ENCODE data around the gene OTUD7B.
A peak's percentile ranks its signal among the peaks of the same experiment; 100 is the strongest.
"Not testable (repeated sequence)": the region's sequence is repeated elsewhere in the genome, so short reads cannot be mapped to it uniquely, and the experiment has no call there.

Gene OTUD7B

DNA sequence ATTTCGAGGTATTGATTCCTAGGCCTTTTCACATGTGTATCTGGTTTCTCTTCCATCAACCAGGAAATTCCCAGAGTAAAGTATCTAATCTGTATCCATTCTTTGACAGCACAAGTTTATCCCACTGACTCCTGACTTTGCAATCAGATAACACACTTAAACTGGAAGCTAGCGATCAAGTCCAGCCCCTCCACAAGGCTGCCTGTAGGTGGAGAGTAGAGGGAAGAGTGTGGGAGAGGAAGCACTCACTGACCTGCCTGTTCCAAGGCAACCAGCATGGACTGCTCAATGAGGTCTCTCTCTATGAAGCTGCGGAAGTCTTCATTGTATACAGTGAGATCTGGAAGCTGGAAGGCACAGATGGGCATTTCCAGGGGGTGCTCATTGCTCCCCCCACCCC lies 43.5 kb downstream of the OTUD7B start:
- TF ChIP-seq, protein P1, sequence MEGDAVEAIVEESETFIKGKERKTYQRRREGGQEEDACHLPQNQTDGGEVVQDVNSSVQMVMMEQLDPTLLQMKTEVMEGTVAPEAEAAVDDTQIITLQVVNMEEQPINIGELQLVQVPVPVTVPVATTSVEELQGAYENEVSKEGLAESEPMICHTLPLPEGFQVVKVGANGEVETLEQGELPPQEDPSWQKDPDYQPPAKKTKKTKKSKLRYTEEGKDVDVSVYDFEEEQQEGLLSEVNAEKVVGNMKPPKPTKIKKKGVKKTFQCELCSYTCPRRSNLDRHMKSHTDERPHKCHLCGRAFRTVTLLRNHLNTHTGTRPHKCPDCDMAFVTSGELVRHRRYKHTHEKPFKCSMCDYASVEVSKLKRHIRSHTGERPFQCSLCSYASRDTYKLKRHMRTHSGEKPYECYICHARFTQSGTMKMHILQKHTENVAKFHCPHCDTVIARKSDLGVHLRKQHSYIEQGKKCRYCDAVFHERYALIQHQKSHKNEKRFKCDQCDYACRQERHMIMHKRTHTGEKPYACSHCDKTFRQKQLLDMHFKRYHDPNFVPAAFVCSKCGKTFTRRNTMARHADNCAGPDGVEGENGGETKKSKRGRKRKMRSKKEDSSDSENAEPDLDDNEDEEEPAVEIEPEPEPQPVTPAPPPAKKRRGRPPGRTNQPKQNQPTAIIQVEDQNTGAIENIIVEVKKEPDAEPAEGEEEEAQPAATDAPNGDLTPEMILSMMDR (IDR thresholded peaks at IDR 0.05; ENCODE audit: insufficient read depth, low read length, missing control alignments): no peak
- H3K4me3 ChIP-seq (ENCODE audit: low read depth, low read length): no peak overlapping the region
- no peak for DNase-seq (ENCODE audit: low read depth, low spot score)
- CTCF ChIA-PET: interaction anchor here (0.7 kb wide), 1 partner anchor 11 kb away, joined by 3 read pairs; no protein-coding TSS in a partner anchor
- POLR2A ChIA-PET: no interaction called here

DNA sequence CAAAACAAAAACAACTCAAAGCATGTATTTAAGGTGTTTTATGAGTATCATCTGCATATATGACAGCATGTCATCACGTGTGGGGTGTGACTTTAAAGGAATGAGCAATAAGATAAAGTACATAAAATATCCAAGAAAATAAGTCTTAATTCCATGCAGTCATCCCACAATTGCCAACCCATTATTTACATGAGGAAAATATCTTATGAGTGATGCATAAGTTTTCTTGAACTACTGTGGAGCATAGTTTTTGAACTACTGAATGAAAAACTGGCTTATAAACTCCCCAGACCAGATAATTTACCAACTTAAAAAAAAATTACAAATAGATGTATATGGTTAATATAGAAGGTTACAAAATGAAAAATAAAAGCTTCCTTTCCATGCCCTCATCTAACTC lies 44.1 kb downstream of the OTUD7B start:
- ChIA-PET POLR2A (no interaction called here), CTCF (no interaction called here)
- TF ChIP-seq, protein P1 (IDR thresholded peaks at IDR 0.05; ENCODE audit: insufficient read depth, low read length, missing control alignments): no peak
- H3K4me3 ChIP-seq (ENCODE audit: low read depth, low read length): no peak overlapping the region
- DNase-seq (ENCODE audit: low read depth, low spot score): no peak

DNA sequence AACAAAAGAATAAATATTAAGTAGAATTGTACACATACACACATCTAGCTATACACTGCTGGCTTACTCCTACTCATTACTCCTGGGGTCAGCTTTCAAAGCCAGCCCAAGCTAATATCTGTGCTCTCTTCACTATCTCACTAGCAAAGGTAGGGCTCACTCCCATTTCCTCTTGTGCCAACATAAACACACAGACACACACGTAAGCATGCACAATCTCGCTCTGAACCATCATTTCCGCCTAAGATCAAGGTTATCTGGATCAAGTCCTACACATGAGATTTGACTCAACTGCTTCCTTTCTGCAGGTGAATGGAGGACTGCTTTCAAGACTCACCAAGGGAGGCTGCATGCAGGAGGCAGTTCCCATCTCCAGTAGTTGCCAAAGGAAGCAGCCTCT lies 45.1 kb downstream of the OTUD7B start:
- no peak for DNase-seq (ENCODE audit: low read depth, low spot score)
- no peak overlapping the region for H3K4me3 ChIP-seq (ENCODE audit: low read depth, low read length)
- ChIA-PET POLR2A (interaction anchor here (0.9 kb wide), 1 partner anchor 99 kb away, joined by 4 read pairs; no protein-coding TSS in a partner anchor), CTCF (interaction anchor here (1.3 to 1.9 kb wide), 4 partner anchors 85 to 222 kb away, joined by 3 to 8 read pairs (median 5); no protein-coding TSS in a partner anchor)
- TF ChIP-seq, protein P1 (IDR thresholded peaks at IDR 0.05; ENCODE audit: insufficient read depth, low read length, missing control alignments): no peak

DNA sequence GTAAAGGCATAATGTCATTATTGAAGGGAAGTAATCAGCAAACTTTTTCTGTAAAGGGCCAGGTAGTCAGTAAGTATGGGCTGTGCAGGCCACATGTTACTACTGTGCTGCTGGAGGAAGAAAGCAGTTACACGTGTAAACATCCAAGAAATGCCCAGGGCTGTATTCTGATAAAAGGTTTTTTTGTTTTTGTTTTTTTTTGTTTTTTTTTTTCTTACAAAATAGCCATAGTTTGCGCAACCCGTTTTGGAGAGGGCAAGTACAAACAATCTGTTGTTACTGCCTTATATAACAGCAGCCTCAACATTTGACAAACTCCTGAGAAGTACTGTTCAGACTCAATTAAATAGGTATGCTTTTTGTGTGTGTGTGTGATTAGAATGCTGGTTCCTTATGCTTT lies 47.2 kb downstream of the OTUD7B start:
- H3K4me3 ChIP-seq (ENCODE audit: low read depth, low read length): no peak overlapping the region
- POLR2A ChIA-PET: no interaction called here
- TF ChIP-seq, protein P1 (IDR thresholded peaks at IDR 0.05; ENCODE audit: insufficient read depth, low read length, missing control alignments): no peak
- DNase-seq (ENCODE audit: low read depth, low spot score): no peak
- CTCF ChIA-PET: interaction anchor here (0.9 to 3.2 kb wide), 14 partner anchors 9 to 224 kb away, joined by 3 to 53 read pairs (median 5); no protein-coding TSS in a partner anchor

DNA sequence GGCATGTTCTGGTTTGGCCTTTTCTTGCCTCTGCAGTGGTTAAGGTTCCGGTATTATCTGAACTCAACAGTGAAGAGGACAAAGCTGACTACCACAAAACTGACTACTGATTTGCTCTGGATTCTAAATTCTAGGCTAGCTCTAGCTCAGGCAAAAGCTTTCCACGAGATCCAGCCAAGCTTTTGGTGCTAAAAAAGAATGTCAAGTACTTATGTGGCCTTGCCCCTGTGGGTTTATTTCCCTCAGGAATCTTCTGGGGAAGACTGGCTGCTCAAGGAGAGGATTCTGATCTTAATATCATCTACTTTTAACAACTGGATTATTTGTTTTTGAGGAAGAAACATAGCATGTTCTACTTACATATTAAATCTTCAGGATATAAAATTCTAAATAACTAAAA lies 47.8 kb downstream of the OTUD7B start:
- ChIA-PET CTCF (interaction anchor here (0.6 to 3.2 kb wide), 47 partner anchors 9 to 258 kb away, joined by 3 to 55 read pairs (median 7); partner anchors contain the start of gene MTMR11), POLR2A (interaction anchor here (0.6 kb wide), 1 partner anchor 86 kb away, joined by 3 read pairs; no protein-coding TSS in a partner anchor)
- TF ChIP-seq, protein P1 (IDR thresholded peaks at IDR 0.05; ENCODE audit: insufficient read depth, low read length, missing control alignments): no peak
- no peak for DNase-seq (ENCODE audit: low read depth, low spot score)
- H3K4me3 ChIP-seq (ENCODE audit: low read depth, low read length): no peak overlapping the region

DNA sequence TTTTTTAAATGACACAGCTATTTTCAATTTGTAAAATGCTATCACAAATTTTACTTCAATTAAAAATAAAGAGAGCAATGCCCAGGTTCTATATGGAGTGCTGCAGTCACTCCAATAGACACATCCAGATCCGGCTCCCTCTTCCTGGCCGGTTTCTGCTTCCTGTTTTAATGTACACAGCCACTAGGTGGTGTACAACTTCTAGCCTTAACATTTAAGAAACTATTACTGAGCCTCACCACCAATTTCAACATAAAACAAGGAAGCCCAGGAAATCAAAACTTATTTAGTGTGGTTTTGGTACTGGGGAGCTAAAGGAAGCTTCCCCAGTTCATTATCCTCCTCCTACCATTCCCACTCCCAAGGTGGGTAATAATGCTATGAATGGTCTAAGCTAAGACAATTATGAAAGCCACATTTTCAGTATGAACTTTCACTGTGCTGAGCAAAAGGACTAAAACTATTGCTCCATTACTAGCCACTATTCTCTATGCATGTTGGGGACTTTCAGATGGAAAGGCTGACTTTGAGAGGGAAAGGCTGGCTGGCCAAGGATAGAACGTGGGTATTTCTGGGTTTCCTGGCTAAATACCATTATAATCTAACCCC lies 48.4 kb downstream of the OTUD7B start:
- no peak overlapping the region for H3K4me3 ChIP-seq (ENCODE audit: low read depth, low read length)
- CTCF ChIA-PET: interaction anchor here (0.6 to 3.2 kb wide), 57 partner anchors 9 to 329 kb away, joined by 3 to 55 read pairs (median 6); partner anchors contain the start of gene MTMR11
- POLR2A ChIA-PET: interaction anchor here (0.6 kb wide), 1 partner anchor 87 kb away, joined by 3 read pairs; no protein-coding TSS in a partner anchor
- TF ChIP-seq, protein P1 (IDR thresholded peaks at IDR 0.05; ENCODE audit: insufficient read depth, low read length, missing control alignments): peak; percentile 53
- DNase-seq (ENCODE audit: low read depth, low spot score): peak; percentile 41

DNA sequence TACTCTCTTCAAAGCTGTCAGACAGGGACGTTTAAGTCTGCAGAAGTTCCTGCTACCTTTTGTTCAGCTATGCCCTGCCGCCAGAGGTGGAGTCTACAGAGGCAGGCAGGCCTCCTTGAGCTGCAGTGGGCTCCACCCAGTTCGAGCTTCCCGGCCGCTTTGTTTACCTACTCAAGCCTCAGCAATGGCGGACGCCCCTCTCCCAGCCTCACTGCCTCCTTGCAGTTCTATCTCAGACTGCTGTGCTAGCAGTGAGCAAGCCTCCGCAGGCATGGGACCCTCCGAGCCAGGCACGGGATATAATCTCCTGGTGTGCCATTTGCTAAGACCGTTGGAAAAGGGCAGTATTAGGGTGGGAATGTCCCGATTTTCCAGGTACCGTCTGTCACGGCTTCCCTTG lies 53.0 kb downstream of the OTUD7B start:
- POLR2A ChIA-PET; H3K4me3 ChIP-seq (ENCODE audit: low read depth, low read length); CTCF ChIA-PET; DNase-seq (ENCODE audit: low read depth, low spot score): not testable (repeated sequence)

Measured in AG04449 (cell line).